NB4 (cell line): ENCODE data around the gene KIAA1217.

Source experiments
- CTCF ChIP-seq: IDR thresholded peaks from one replicate; pipeline ENCODE4 v1.5.1; 2012; ENCODE audit warnings: low read depth, low read length
- POLR2A ChIP-seq: IDR thresholded peaks from 2 replicates; pipeline ENCODE4 v1.6.1; 2011; ENCODE audit warnings: mild to moderate bottlenecking; ENCODE audit not compliant: insufficient read length; ENCODE audit errors: extremely low read depth

GRCh38 chr10:24219963-24220362 is 11.0 kb downstream of the KIAA1217 start:
- no peak for TF ChIP-seq CTCF
- no peak for TF ChIP-seq POLR2A
